Adrenal gland (tissue), 12 donors: Measurements from ENCODE around the gene RIPOR2. TPM values are rescaled to one million over a fixed set of nuclear protein-coding genes. Genes with fewer than 3 reads are reported as not detected.

Source experiments
- DNase-seq, 7 donors: peaks; one replicate each; pipeline ENCODE4 v3.0.0-alpha.2; 2019 to 2020
- H3K27ac ChIP-seq, 5 donors: fragments of 200-600 bp; sonication (generic) in 4 of 5; 1 replicate in 3 of 5; 2 replicates in 2 of 5; pipeline versions ENCODE4 v1.5.1 to v1.8.0; 2016 to 2020; ENCODE audit warnings: mild to moderate bottlenecking in 1 of 5
- H3K27me3 ChIP-seq: fragments of 200-600 bp; 2 replicates; pipeline ENCODE4 v1.8.0; 2021
- H3K36me3 ChIP-seq, 2 donors: fragments of 200-600 bp; replicated peaks in 1 of 2; 1 replicate in 1 of 2; 2 replicates in 1 of 2; pipeline versions ENCODE4 v1.5.1 to v1.8.0; 2018 to 2022
- H3K4me1 ChIP-seq, 2 donors: fragments of 200-600 bp; replicated peaks in 1 of 2; 1 replicate in 1 of 2; 2 replicates in 1 of 2; pipeline versions ENCODE4 v1.5.1 to v1.8.0; 2018 to 2021
- H3K4me3 ChIP-seq, 4 donors: fragments of 200-600 bp; sonication (generic) in 3 of 4; one replicate each; pipeline ENCODE4 v1.5.1; 2016 to 2018
- H3K9me3 ChIP-seq, 3 donors: fragments of 200-600 bp; sonication (generic) in 1 of 3; replicated peaks in 1 of 3; 1 replicate in 2 of 3; 2 replicates in 1 of 3; pipeline versions ENCODE4 v1.5.1 to v1.8.0; 2016 to 2021
- CTCF ChIP-seq, 6 experiments: fragments of 450-650 bp in 4 of 6; fragments of 200-600 bp in 2 of 6; sonication (generic) in 1 of 6; IDR thresholded peaks; 1 replicate in 5 of 6; 2 replicates in 1 of 6; pipeline versions ENCODE4 v1.5.1 to v1.8.0; 2016 to 2021; ENCODE audit warnings: antibody characterized with exemption in 6 of 6, mild to moderate bottlenecking in 2 of 6, moderate library complexity in 1 of 6
- POLR2A ChIP-seq, 2 donors: fragments of 450-650 bp; IDR thresholded peaks; one replicate each; pipeline ENCODE4 v1.6.1; 2017; ENCODE audit warnings: antibody characterized with exemption in 2 of 2, mild to moderate bottlenecking in 2 of 2, moderate library complexity in 1 of 2
- WGBS, 4 donors: extraction: QIAGEN DNeasy Blood & Tissue Kit in 2 of 4; methylation state at CpG; one replicate each; pipeline versions ENCODE4 v1.1.5 to v1.1.7; 2013 to 2017; 5-methylcytosine and 5-hydroxymethylcytosine counted together
- intact Hi-C, 2 donors: fragments of 100-400 bp; cut with DNase I; formaldehyde crosslinking; loops; one replicate each; pipeline versions ENCODE4 v1.14.1 to v1.15.0; 2022 to 2023
- polyA plus RNA-seq, 3 donors: library from polyadenylated mRNA; stranded (reverse); fragments of 200-250 nt in 2 of 3; fragments of 350-450 nt in 1 of 3; fragmentation: Illumina TruSeq in 1 of 3; extraction: RNeasy Lipid Tissue Mini Kit (QIAGEN cat#74804) in 1 of 3; gene quantifications; one replicate each; pipeline ENCODE4 v1.2.3, GENCODE V29; 2013 to 2014
- total RNA-seq, 9 donors: library from RNA; depleted of rRNA in 4 of 9; stranded (reverse); fragments of >200 nt in 4 of 9; fragments of 120-200 nt in 1 of 9; fragmentation: NEBNext Ultra II Directional in 1 of 9; extraction: Animal tissue kit (Norgen Biotek cat#: 25700) in 1 of 9; gene quantifications; one replicate each; pipeline versions ENCODE4 v1.1.0 to v1.2.4, GENCODE V29; 2013 to 2023
- donor health status: healthy with polysubstance abuse.
- donor health status: Bipolar disorder and iron deficiency.
- donor health status: DM: yes; HTN: yes; CAD: no.
- donor health status: DM: no; HTN: no; CAD: no.
- donor health status: DM: no; HTN: no; CAD: no.
- donor health status: DM: yes; HTN: yes; CAD: no.

RIPOR2 gene
- total and polyA plus RNA-seq, 12 donors = 1.7 to 16.2 (median 3.9) TPM

GRCh38 chr6:24947636-24948035, 11.9 kb upstream of the RIPOR2 start:
- no peak for DNase-seq
- intact Hi-C loops = no loop called here

GRCh38 chr6:24945054-24945453, 9.3 kb upstream of the RIPOR2 start:
- H3K4me1 ChIP-seq = no peaks in the 10 kb centered on the region
- intact Hi-C loops = no loop called here
- H3K36me3 ChIP-seq = no peaks in the 10 kb centered on the region
- no peak overlapping the region for H3K27ac ChIP-seq
- DNase-seq = no peak
- no peaks in the 10 kb centered on the region for H3K27me3 ChIP-seq
- no peak overlapping the region for H3K4me3 ChIP-seq
- H3K9me3 ChIP-seq = peaks cover 0 to 15% (median 10%) of the 10 kb centered on the region in 3 donors
- TF ChIP-seq CTCF (IDR thresholded peaks at IDR 0.05) = no peak
- TF ChIP-seq POLR2A (IDR thresholded peaks at IDR 0.05) = no peak

More at GRCh38 chr6:24947636-24948035, 11.9 kb upstream of the RIPOR2 start:
- Histone ChIP-seq H3K4me3 (no peak overlapping the region), H3K9me3 (peaks cover 0 to 15% (median 10%) of the 10 kb centered on the region in 3 donors), H3K36me3 (no peaks in the 10 kb centered on the region), H3K27ac (no peak overlapping the region), H3K27me3 (no peaks in the 10 kb centered on the region), H3K4me1 (no peaks in the 10 kb centered on the region)
- TF ChIP-seq POLR2A (IDR thresholded peaks at IDR 0.05) = no peak
- TF ChIP-seq CTCF (IDR thresholded peaks at IDR 0.05) = no peak
- WGBS, 4 donors = 81 to 94% (median 86%) methylated on average over 4 of the region's 4 CpGs

- peaks cover 0 to 15% (median 10%) of the 10 kb centered on the region in 3 donors for H3K9me3 ChIP-seq
- H3K27me3 ChIP-seq = no peaks in the 10 kb centered on the region
- TF ChIP-seq CTCF (IDR thresholded peaks at IDR 0.05) (no peak), POLR2A (IDR thresholded peaks at IDR 0.05) (no peak)
- H3K4me3 ChIP-seq = no peak overlapping the region
- H3K4me1 ChIP-seq = no peaks in the 10 kb centered on the region
- intact Hi-C loops = no loop called here
- H3K27ac ChIP-seq = no peak overlapping the region
- no peaks in the 10 kb centered on the region for H3K36me3 ChIP-seq
- 71 to 97% (median 93%) methylated on average over 2 of the region's 2 CpGs for WGBS, 4 donors
- no peak for DNase-seq
Measured at GRCh38 chr6:24943774-24944173, 8.0 kb upstream of the RIPOR2 start.

GRCh38 chr6:24940311-24940917, 4.7 kb upstream of the RIPOR2 start:
- Histone ChIP-seq H3K27me3 (peaks cover 5% of the 10 kb centered on the region), H3K4me1 (no peaks in the 10 kb centered on the region), H3K27ac (no peak overlapping the region), H3K9me3 (peaks cover 0 to 10% (median 9%) of the 10 kb centered on the region in 3 donors), H3K4me3 (no peak overlapping the region), H3K36me3 (no peaks in the 10 kb centered on the region)
- WGBS, 4 donors = 62 to 73% (median 72%) methylated on average over 9 of the region's 9 CpGs
- intact Hi-C loops = no loop called here
- TF ChIP-seq POLR2A (IDR thresholded peaks at IDR 0.05) (no peak), CTCF (IDR thresholded peaks at IDR 0.05) (no peak)
- DNase-seq = no peak
